GM21360 (cell line): ENCODE measurements around the gene CETP.
"Not testable (repeated sequence)": the region's sequence is repeated elsewhere in the genome, so short reads cannot be mapped to it uniquely, and the experiment has no call there.

Experiments used
- ATAC-seq: cut with Tn5 transposase; IDR thresholded peaks from one replicate; pipeline ENCODE4 v1.9.1; 2021; ENCODE audit warnings: mild to moderate bottlenecking, moderate library complexity; ENCODE audit not compliant: unreplicated experiment

Gene CETP

DNA sequence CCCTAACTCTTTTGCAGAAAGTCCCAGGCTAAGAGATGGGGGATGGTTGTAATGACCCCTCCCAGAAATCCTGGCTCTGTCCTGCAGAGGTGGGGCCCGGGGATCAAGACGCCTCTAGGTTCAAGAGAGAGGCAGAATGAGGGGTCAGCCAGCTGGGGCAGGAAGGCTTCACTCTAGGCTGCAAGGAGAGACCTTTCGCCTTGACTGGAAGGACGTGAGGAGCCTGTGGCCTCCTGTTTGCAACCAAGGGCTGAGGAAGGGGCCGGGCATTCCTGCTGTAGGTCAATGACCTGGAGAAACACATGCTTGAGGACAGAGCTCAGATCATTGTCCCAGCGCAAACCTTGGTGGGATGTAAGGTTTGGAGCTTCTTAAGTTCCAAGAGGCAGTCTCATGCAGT is 8.7 kb upstream of the CETP start:
- no peak for ATAC-seq

- no peak for ATAC-seq
These were observed 5.7 kb upstream of the CETP start for GRCh38 chr16:56956076-56956475.

DNA sequence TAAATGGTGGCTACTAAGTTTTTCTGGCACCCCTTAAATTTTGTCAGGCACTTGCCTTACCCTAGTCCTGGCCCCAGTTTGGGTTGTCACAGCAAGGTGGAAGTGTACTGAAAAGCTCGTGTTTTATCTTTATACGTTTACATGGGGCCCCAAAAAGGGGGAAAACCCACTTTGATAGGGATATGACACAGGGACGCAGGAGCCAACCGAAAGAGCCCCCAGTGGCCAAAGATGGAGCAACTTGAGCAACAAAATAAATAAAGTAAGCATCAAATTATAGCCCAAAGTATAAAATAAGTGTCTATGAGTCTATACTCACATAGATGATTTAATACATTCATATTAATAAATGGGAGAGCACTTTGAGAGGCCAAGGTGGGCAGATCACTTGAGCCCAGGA is 5.0 kb upstream of the CETP start:
- ATAC-seq, result no peak

GRCh38 chr16:56960681-56961281 is 969 bp upstream of the CETP start:
- ATAC-seq, result no peak

GRCh38 chr16:56961386-56961785 is 364 bp upstream of the CETP start:
- ATAC-seq, result no peak

- peak; percentile 68 for ATAC-seq
These were observed 2.7 kb downstream of the CETP start for GRCh38 chr16:56964243-56965148.

DNA sequence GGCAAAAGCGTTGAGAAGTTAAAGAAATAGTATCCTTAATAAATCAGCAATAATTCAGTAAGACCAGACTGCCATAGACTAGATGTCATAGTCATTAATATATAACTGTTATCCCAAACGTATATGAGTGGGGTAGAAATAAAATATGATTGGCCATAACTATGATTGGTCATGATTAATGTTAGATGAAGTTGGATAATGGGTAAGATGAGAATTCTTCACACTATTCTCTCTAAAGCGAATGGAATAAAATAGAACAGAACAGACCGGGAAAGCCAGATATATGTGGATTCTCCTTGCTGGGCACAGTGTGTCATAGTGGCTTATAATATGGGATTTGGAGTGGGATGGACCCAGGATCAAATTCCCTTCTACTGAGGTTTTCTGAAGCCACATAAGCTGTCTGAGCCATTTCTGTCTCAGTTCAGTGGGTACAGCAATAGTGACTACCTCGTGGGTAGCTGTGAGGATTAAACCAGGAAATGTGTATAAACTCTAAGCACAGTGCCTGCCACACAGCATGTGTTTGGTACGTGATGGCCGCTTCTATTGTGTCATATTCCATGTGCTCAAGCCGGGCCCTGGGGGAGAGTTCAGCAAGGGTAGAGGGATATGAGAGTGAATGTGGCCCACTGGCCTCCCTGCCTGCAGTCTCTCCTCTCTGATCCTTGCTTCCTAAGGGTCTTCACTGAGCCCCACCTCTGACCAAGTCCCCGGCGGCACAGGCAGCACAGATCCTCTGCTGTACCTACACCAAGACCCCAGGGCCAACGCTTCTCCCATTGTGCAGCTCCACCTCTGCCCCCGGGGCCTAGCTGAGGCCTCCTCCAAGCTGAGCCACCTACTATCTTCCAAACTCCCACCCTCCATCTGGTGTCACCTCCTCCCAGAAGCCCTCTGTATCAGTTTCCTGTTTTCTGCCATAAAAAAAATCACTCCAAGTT is 3.7 kb downstream of the CETP start:
- no peak for ATAC-seq

- no peak for ATAC-seq
These were observed 4.3 kb downstream of the CETP start for GRCh38 chr16:56966093-56966475.

DNA sequence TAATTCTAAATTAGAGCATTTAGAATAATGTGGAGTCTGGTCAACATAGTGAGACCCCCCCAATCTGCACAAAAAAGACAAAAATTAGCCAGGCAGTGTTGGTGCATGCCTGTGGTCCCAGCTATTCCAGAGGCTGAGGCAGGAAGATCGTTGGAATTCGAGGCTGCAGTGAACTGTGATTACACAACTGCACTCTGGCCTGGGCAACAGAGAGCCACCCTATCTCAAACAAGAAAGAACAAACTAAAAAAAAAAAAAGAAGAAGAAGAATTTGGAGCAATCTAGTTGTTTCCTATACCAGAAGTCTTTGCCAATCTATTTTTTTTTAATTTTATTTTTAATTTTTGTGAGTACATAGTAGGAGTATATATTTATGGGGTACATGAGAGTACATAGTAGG is 6.0 kb downstream of the CETP start:
- no peak for ATAC-seq

- ATAC-seq, result no peak
These were observed 8.0 kb downstream of the CETP start for GRCh38 chr16:56969769-56970168.

DNA sequence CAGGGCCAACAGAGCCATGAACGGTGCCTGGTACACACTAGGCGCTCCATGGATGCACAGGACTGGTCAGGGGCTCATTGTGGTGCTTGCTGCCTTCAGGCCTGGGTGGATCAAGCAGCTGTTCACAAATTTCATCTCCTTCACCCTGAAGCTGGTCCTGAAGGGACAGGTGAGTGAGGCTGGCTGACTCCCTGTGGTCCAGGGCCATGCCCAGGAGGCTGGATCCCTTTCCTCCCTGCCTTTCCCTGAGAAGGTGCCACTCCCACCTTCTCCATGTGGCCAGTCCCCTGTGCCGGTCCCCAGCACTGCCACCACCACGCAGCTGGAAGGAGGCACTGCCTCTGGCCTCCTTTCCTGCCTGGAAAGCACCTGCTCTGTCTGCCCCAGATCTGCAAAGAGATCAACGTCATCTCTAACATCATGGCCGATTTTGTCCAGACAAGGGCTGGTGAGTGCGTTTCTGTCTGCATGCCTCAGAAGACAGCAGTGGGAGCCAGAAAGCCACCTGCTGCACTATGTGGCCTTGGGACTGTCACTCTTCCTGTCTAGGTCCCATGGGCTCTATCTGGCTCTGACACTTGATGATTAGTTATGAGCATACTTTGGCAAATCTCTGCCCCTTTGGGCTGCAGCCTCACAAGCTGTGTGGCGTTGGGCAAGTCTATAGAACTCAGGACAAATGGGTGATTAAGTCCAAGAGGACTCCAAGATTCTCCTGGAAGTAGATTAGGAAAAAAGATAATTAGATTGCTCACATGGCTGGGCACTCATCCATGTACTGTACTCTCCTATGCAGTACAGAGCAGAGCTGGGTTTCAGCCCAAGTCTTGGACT is 9.4 kb downstream of the CETP start:
- ATAC-seq, result peak; percentile 67

GRCh38 chr16:56971768-56972043 is 10.0 kb downstream of the CETP start:
- ATAC-seq, result no peak

- no peak for ATAC-seq
These were observed 10.9 kb downstream of the CETP start for GRCh38 chr16:56972403-56973293.

GRCh38 chr16:56973294-56973689 is 11.5 kb downstream of the CETP start:
- ATAC-seq, result no peak

DNA sequence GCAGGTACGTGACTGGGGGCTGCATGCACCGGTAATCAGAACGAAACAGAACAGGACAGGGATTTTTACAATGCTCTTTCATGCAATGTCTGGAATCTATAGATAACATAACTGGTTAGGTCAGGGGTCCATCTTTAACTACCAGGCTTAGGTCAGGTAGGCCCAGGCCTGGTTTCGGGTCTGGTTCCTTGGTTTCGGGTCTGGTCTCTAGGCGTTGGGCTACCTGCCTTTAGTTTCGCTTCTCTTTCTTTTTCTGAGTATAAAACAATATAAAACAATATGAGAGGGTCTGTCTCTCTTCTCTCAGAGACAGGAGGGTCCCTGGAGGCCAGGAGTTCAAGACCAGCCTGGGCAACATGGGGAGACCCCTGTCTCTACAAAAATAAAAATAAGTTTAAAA is 12.1 kb downstream of the CETP start:
- not testable (repeated sequence) for ATAC-seq

DNA sequence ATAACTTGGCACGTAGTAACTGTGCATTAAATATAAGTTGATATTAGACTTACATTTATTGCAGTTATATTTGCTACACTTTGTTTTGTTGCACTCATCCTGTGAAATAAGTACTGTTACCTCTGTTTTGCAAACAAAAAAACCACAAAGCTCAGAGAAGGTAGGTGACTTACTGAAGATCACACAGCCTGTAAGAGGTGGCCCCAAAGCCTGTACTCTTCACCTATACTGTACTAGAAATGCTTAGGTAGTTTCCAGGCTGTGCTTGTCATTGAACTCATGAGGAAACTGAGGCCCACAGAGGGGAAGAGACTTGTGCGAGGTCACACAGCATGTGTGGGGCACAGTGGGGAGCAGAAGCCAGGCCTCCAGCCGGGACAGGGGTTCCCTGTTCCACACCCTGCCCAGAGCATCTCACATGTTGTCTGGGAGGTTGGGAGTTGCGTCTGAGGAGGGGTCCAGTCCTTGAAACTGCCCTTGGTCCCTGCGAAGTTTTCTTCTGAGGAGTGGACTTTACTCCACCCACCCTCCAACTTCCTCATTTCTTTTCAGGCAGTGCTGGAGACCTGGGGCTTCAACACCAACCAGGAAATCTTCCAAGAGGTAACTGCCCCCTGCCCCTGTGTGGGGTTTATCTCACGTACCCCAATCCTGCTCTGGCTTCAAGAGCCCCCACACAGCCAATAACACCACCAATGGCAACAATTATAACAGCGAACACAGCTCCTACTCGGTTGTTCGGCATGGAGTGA is 13.0 kb downstream of the CETP start:
- no peak for ATAC-seq

DNA sequence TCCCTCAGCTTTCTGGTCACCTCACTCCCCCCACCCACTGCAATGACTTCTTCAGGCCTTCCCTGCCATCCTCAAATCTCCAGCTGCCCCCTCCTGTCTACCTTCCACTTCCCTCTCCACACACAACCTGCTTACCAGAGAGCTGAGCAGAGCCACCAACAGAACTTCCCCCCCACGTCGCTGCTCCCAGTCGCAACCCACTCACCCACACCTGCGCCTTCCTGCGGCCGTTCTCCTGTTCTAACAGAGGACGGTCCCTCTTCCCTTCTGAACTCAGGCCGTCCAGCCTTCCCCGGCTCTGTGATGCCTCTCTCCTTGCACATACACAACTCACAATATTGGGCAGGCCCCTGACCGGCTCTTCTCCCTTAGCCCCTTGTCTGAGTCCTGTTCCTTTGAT is 14.0 kb downstream of the CETP start:
- no peak for ATAC-seq

DNA sequence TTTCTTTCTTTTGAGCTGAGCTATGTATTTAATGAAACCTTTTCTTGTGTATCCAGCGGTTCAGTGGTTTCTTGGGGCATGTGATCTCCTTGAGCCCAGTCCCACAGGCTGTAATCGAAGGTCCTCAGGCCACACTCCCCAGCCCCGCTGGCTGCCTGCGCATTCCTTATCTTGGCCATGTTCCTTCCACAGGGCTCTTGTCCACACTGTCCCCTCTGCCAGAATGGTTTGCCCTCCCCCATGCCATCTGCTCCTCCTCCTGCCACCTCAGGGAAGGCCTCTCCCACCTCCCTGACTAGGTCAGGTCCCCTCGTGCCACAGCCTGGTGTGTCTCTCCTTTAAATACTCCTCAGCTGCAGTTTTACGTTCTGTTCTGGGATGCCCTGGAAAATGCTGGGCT is 15.5 kb downstream of the CETP start:
- no peak for ATAC-seq

- ATAC-seq, result no peak
These were observed 16.2 kb downstream of the CETP start for GRCh38 chr16:56977823-56978430.
